Ectodermal cell (in vitro differentiated cells): ENCODE data around the gene HOXB2.

ENCODE experiments used
- H3K27ac ChIP-seq: 2 replicates; pipeline ENCODE4 v1.7.0; 2013; ENCODE audit warnings: mild to moderate bottlenecking, low read depth, low read length; ENCODE audit not compliant: insufficient read depth, poor library complexity, severe bottlenecking
- H3K27me3 ChIP-seq: 2 replicates; pipeline ENCODE4 v1.7.0; 2013; ENCODE audit warnings: mild to moderate bottlenecking, low read length; ENCODE audit not compliant: insufficient read depth, control insufficient read depth, poor library complexity, severe bottlenecking
- H3K36me3 ChIP-seq: one replicate; pipeline ENCODE4 v1.7.0; 2013; ENCODE audit warnings: low read length; ENCODE audit not compliant: control insufficient read depth, insufficient read depth
- H3K4me1 ChIP-seq: one replicate; pipeline ENCODE4 v1.7.0; 2013; ENCODE audit warnings: low read length; ENCODE audit not compliant: control insufficient read depth, insufficient read depth
- H3K4me3 ChIP-seq: 2 replicates; pipeline ENCODE4 v1.7.0; 2013; ENCODE audit warnings: low read depth, low read length, control low read depth; ENCODE audit not compliant: insufficient read depth
- H3K9me3 ChIP-seq: 2 replicates; pipeline ENCODE4 v1.7.0; 2013; ENCODE audit warnings: mild to moderate bottlenecking, low read length, moderate library complexity; ENCODE audit not compliant: control insufficient read depth
- WGBS, 2 experiments: methylation state at CpG; one replicate each; pipeline ENCODE4 v1.1.7; 2013; ENCODE audit warnings: missing lambda C conversion rate in 2 of 2; 5-methylcytosine and 5-hydroxymethylcytosine counted together

The HOXB2 gene

GRCh38 chr17:48546137-48546923 is 1.4 kb upstream of the HOXB2 start:
- Histone ChIP-seq H3K4me1 (peaks cover 7% of the 10 kb centered on the region), H3K27me3 (peaks cover 100% of the 10 kb centered on the region), H3K36me3 (no peaks in the 10 kb centered on the region), H3K4me3 (peak overlapping the region; percentile 27), H3K27ac (peak overlapping the region; percentile 68), H3K9me3 (no peaks in the 10 kb centered on the region)
- 5 to 6% methylated on average over 10 of the region's 10 CpGs for WGBS, 2 experiments

- Histone ChIP-seq H3K27me3 (peaks cover 100% of the 10 kb centered on the region), H3K4me3 (no peak overlapping the region), H3K9me3 (no peaks in the 10 kb centered on the region), H3K27ac (peak overlapping the region; percentile 30), H3K4me1 (peaks cover 7% of the 10 kb centered on the region), H3K36me3 (no peaks in the 10 kb centered on the region)
- WGBS, 2 experiments: 70 to 74% methylated on average over 1 of the region's 1 CpG
These were observed 630 bp upstream of the HOXB2 start for GRCh38 chr17:48545539-48545938.

GRCh38 chr17:48544349-48545021 is 424 bp downstream of the HOXB2 start:
- peak overlapping the region; percentile 65 for H3K27ac ChIP-seq
- H3K4me3 ChIP-seq: peak overlapping the region; percentile 48
- no peaks in the 10 kb centered on the region for H3K36me3 ChIP-seq
- H3K4me1 ChIP-seq: peaks cover 7% of the 10 kb centered on the region
- WGBS, 2 experiments: 0 to 1% methylated on average over 33 to 38 of the region's 38 CpGs
- peaks cover 100% of the 10 kb centered on the region for H3K27me3 ChIP-seq
- no peaks in the 10 kb centered on the region for H3K9me3 ChIP-seq

GRCh38 chr17:48543854-48544348 is 1.0 kb downstream of the HOXB2 start:
- Histone ChIP-seq H3K4me3 (peak overlapping the region; percentile 48), H3K9me3 (no peaks in the 10 kb centered on the region), H3K27me3 (peaks cover 100% of the 10 kb centered on the region), H3K27ac (peak overlapping the region; percentile 19), H3K36me3 (no peaks in the 10 kb centered on the region), H3K4me1 (peaks cover 7% of the 10 kb centered on the region)
- WGBS, 2 experiments: 1% methylated on average over 19 to 20 of the region's 20 CpGs

GRCh38 chr17:48543107-48543853 is 1.6 kb downstream of the HOXB2 start:
- H3K4me1 ChIP-seq: peaks cover 7% of the 10 kb centered on the region
- H3K4me3 ChIP-seq: peak overlapping the region; percentile 48
- no peaks in the 10 kb centered on the region for H3K9me3 ChIP-seq
- no peaks in the 10 kb centered on the region for H3K36me3 ChIP-seq
- 1% methylated on average over 72 of the region's 72 CpGs for WGBS, 2 experiments
- peaks cover 100% of the 10 kb centered on the region for H3K27me3 ChIP-seq
- no peak overlapping the region for H3K27ac ChIP-seq

- Histone ChIP-seq H3K4me1 (peaks cover 7% of the 10 kb centered on the region), H3K9me3 (no peaks in the 10 kb centered on the region), H3K36me3 (no peaks in the 10 kb centered on the region), H3K27me3 (peaks cover 98% of the 10 kb centered on the region), H3K27ac (no peak overlapping the region), H3K4me3 (peak overlapping the region; percentile 48)
- WGBS, 2 experiments: 8% methylated on average over 12 of the region's 12 CpGs
These were observed 2.2 kb downstream of the HOXB2 start for GRCh38 chr17:48542698-48543106.

GRCh38 chr17:48542114-48542656 is 2.7 kb downstream of the HOXB2 start:
- Histone ChIP-seq H3K4me1 (peaks cover 7% of the 10 kb centered on the region), H3K27me3 (peaks cover 97% of the 10 kb centered on the region), H3K4me3 (peak overlapping the region; percentile 48), H3K9me3 (no peaks in the 10 kb centered on the region), H3K27ac (no peak overlapping the region), H3K36me3 (no peaks in the 10 kb centered on the region)
- 51 to 57% methylated on average over 25 to 26 of the region's 27 CpGs for WGBS, 2 experiments

- H3K4me1 ChIP-seq: peaks cover 6% of the 10 kb centered on the region
- no peaks in the 10 kb centered on the region for H3K36me3 ChIP-seq
- no peaks in the 10 kb centered on the region for H3K9me3 ChIP-seq
- H3K4me3 ChIP-seq: peak overlapping the region; percentile 48
- 49 to 50% methylated on average over 35 of the region's 36 CpGs for WGBS, 2 experiments
- H3K27ac ChIP-seq: no peak overlapping the region
- H3K27me3 ChIP-seq: peaks cover 93% of the 10 kb centered on the region
These were observed 3.3 kb downstream of the HOXB2 start for GRCh38 chr17:48541577-48542113.

GRCh38 chr17:48541036-48541576 is 3.8 kb downstream of the HOXB2 start:
- Histone ChIP-seq H3K9me3 (no peaks in the 10 kb centered on the region), H3K27me3 (peaks cover 91% of the 10 kb centered on the region), H3K4me3 (peak overlapping the region; percentile 48), H3K4me1 (peaks cover under 1% of the 10 kb centered on the region), H3K36me3 (no peaks in the 10 kb centered on the region), H3K27ac (no peak overlapping the region)
- WGBS, 2 experiments: 72 to 76% methylated on average over 12 of the region's 12 CpGs
